HG03558 (cell line): ENCODE data around the gene CEP95.
"Not testable (repeated sequence)": the region's sequence is repeated elsewhere in the genome, so short reads cannot be mapped to it uniquely, and the experiment has no call there.

Experiments used
- ATAC-seq: cut with Tn5 transposase; IDR thresholded peaks from one replicate; pipeline ENCODE4 v1.9.1; 2021; ENCODE audit warnings: moderate number of reproducible peaks; ENCODE audit not compliant: unreplicated experiment; ENCODE audit errors: extremely low read depth

The CEP95 gene

DNA sequence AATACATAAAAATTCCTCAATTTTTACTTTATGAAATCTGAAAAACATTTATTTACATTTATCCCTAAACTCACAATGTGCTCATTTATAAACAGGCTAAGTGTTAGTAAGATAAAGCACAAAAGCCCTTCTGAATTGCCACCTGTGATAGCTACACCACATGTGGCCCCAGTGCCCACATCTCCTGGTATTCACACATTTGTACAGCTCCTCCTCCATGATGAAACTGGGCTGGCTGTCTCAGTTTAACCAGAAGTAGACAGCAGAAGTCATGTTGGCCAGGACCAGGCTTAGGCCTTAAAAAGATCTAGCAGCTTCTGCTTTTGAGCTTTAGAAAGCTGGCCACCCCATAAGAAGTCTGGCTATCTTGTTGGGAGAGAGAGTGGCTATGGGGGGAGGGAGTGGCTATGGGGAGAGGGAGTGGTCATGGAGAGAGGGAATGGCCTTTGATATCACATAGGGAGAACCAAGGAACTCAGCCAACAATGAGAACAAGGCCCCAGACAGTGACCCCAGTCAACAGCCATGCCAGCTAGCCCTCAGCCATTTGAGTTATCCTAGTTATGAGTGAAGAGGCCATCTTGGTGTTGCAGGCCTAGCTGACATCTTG is 47.4 kb downstream of the CEP95 start:
- no peak for ATAC-seq

DNA sequence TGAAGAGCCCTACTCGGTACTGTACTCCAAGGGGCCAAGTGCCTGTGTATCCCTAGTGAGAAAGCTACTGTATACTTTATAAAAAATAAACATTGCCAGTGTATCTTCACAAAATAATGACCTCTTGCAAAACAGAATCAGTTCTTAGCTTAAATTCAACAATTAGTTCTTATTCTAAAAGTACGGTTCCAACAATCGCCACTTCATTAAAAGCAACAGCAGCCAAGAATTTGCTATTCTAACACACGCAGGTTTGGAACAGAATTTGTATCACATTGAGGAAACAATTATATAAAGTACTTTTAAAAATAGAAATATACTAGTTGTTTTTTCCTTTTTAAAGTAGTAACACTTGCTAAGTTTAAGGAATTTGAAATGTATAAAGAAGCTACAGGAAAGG is 48.5 kb downstream of the CEP95 start:
- ATAC-seq: no peak

DNA sequence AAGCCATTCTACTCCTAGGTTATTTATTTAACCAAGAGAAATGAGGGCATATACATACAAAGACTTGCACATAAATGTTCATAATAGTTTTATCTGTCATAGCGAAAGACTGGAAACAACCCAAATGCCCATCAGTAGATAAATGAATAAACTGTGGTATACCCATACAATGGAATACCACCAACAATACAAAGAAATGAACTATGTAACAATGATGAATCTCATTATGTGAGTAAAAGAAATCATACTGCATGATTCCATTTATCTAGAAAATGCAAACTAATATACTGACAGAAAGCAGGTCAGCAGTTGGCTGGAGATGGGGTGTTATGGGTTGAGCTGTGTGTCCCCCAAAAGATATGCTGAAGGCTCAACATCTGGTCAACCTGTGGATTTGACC is 57.3 kb downstream of the CEP95 start:
- no peak for ATAC-seq

DNA sequence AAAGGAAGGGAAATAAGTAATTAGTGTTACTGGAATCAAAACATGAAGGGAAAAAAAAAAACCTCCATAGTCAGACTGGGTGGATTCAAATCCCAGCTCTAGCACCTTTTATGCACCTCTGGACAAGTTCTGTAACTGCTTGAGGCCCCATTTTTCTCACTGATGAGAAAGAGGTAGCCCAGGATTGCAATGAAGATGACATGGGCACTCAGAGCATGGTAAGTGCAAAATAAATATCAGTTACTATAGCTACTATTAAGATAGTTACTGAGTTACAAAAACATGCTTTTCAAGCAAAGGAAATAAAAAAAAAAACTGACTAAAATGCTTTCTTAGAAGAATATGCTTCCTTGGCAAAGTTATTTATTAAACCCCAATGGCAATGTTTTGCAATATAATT is 58.8 kb downstream of the CEP95 start:
- no peak for ATAC-seq

DNA sequence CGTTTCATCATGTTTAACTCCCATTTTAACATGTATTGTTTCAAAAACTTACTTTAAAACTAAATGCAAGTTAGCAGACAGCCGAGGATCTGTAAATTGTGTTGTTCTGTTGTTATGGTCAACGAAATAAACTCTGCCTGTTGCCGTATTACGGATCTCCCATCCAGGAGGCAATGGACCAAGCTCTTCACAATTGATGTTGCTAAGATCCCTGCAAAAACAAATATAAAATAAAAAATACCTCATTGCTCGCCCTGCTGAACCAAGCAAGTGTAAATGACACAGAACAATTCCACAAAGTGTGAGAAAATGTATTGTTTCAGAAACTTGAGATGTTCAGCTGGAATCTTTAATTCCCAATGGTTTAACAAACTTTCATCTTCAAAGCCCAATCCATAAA is 65.0 kb downstream of the CEP95 start:
- no peak for ATAC-seq

DNA sequence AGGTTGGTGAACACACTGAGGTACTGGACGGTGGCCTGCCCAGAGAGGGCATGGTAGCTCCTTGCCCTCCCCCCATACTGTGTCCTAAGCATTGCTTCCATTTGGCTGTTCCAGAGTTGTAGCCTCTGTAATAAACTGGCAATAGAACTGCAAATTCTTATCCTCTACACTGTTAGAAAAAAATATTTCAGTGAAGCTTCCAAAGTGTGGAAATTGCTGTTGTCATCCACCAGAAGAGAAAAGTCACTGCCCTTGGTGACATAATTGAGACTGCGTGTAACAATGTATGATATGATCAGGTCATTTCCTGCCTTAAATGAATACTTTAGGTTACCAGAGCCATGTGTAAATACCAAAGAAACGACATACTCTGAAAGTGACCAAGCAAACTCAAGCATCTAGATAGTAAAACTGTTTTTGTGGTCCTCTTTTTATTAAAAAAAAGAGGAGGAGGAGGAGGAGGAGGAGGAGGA is 65.9 kb downstream of the CEP95 start:
- ATAC-seq: no peak

DNA sequence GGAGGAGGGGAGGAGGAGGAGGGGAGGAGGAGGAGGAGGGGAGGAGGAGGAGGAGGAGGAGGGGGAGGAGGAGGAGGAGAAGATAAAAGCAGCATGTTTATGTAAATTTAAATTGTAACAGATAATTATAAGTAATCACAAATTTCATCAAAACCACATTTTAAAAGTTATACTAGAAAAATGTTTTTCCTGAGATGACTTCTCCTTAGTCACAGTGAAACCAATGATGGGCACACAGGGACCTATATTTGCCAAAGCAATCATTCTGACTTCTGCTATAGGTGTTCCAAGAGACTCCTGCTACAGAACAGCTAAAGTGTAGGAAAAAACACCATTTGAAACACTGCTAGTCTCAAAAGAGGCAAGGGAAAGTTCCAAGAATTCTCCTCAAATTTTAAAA is 66.4 kb downstream of the CEP95 start:
- no peak for ATAC-seq

DNA sequence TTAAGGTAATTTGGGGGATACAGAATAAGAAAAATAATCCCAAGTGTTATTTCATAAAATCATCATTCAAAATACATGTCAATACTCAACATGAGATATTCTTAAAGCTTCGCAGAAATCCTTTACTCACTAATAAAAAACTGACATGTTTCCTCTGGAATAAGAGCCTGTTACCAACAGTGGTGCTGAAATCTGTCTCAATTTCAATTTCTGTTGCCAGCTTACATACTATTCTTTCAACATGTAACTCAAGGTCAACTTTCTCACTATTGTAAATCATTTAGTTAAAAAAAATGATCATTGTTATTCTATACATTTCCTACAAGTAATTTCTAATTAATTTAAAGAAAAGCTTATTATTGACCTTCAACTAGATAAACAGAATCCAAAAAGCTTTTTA is 67.9 kb downstream of the CEP95 start:
- ATAC-seq: no peak

DNA sequence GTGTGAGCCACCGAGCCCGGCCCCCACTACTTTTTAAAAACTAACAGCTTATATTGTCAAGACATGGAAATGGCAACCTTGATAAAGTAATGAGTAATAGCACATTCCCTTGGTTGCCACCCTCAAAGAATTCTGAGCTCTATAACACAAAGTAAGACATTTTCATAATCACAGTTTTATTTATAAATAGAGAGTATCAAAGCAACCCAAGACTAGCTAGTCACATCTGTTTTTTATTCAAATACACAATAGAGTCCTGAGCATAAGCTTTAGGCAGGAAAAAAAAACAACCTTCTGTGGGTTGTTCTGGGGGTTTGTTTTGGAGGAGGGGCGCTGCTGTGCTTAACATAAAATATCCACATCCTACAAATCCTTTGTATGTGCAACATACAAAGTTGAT is 68.7 kb downstream of the CEP95 start:
- ATAC-seq: no peak

DNA sequence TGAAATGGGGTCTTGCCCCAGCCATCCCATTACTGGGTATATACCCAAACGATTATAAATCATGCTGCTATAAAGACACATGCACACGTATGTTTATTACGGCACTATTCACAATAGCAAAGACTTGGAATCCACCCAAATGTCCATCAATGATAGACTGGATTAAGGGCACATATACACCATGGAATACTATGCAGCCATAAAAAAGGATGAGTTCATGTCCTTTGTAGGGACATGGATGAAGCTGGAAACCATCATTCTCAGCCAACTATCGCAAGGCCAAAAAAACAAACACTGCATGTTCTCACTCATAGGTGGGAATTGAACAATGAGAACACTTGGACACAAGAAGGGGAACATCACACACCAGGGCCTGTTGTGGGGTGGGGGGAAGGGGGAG is 70.2 kb downstream of the CEP95 start:
- not testable (repeated sequence) for ATAC-seq

DNA sequence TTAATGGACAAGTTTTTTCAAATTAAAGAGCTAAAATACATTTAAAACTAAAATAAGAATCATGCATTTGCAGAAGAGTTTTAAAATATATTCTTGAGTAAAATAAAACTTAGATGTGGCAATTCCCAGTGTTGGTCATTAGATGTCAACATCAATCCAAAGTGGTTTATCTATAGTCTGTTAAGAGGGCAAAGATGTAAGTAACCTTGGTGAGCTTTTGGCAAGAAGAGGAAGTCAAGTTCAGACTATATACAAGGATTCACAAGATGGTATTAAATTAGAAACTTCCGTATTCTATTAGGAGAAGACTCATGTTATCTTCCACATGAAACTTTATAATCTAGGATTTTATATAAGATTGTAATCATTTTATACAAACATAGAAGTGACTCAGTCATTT is 73.1 kb downstream of the CEP95 start:
- ATAC-seq: no peak

DNA sequence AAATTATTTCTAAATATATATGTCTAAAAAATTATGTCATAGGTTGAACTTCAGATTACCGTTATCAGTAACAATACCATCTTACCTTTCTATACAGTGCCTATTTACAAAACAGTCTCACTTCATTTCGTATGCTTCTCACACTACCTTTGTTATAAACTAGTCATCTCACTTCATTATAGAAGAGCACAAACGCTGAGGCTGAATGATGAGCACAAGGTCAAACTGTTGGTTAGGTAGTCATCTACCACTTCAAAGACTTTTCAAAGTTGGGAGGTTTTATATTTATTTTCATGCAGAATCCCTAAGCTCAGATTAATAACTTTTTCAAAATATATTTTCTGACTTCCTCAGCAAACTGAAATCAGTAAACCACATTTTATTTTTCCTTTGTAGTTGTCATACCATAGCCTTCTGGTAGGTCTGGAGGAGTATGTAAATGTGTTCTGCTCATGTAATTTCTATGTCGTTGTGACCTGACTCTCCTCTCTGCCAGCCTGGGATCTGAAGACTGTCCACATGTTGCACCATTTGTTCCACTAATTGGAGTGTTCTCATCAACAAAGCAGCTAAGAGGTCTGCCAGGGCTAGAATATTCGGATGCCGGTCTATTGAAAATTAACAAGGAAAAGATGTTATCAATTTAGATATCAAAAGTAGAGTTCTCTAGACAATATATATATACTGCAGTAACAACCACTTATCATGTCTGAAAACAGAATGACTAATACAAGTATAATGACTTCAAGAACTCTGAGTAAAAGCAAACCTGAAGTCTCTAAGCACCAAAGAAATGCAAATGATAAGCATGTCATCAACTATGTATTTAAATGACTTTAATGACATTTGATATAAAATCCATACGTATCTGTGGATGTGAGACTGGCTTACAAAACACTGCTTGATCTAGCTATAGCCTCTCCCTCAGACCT is 73.9 kb downstream of the CEP95 start:
- no peak for ATAC-seq

DNA sequence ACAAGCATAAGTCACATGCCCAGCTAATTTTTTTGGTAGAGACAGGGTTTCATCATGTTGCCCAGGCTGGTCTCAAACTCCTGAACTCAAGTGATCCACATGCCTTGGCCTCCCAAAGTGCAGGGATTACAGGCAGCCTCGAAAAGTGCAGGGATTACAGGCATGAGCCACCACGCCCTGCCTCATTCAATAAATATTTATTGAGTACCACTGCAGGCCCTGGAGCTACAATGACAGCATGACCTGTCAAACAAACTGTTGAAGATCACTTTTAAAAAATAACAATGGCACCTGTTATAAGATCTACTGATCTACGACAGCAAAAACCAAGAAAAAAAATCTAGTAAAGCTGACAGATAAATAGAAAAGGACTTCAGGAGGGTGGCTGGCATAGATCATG is 76.3 kb downstream of the CEP95 start:
- ATAC-seq: no peak

DNA sequence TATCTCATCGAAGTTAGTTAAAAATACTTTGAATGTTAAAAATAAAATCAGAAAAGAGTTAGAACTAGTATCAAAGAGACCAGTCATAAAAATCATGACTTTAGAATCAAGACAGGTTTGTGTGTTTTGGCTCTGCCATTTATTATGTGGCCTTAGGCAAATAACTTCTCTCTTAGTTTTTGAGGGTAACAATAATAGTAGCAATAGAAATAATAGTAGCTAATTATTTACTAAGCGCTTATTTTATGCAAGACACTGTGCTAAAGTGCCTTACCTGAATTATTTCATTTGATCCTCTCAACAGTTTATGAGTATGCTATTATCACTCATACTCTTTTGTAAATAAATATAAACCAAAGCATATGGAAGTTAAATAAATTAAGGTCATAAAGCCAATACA is 78.4 kb downstream of the CEP95 start:
- ATAC-seq: no peak
